Liver (tissue), 3 donors: ENCODE data around the gene NOC4L.

Source experiments
- FOXA1 ChIP-seq: IDR thresholded peaks from 2 replicates; pipeline ENCODE4 v1.6.1; 2016; ENCODE audit warnings: antibody characterized with exemption
- FOXA2 ChIP-seq: IDR thresholded peaks from 2 replicates; pipeline ENCODE4 v1.6.1; 2016; ENCODE audit warnings: antibody characterized with exemption
- GABPA ChIP-seq, 2 donors: IDR thresholded peaks in 1 of 2; conservative IDR thresholded peaks in 1 of 2; 2 replicates each; pipeline ENCODE4 v1.6.1; 2016; ENCODE audit warnings: antibody characterized with exemption in 2 of 2, mild to moderate bottlenecking in 1 of 2, moderate library complexity in 1 of 2
- HNF4A ChIP-seq, 2 donors: conservative IDR thresholded peaks; 2 replicates each; pipeline ENCODE4 v1.6.1; 2016; ENCODE audit warnings: antibody characterized with exemption in 2 of 2, mild to moderate bottlenecking in 2 of 2
- RAD21 ChIP-seq, 2 donors: IDR thresholded peaks; 2 replicates each; pipeline ENCODE4 v1.6.1; 2016; ENCODE audit warnings: antibody characterized with exemption in 2 of 2, mild to moderate bottlenecking in 2 of 2
- REST ChIP-seq: IDR thresholded peaks from 2 replicates; pipeline ENCODE4 v1.6.1; 2016; ENCODE audit warnings: antibody characterized with exemption, mild to moderate bottlenecking
- SP1 ChIP-seq: IDR thresholded peaks from 2 replicates; pipeline ENCODE4 v1.6.1; 2018; ENCODE audit warnings: antibody characterized with exemption, mild to moderate bottlenecking
- TAF1 ChIP-seq: conservative IDR thresholded peaks from 2 replicates; pipeline ENCODE4 v1.6.1; 2016; ENCODE audit warnings: antibody characterized with exemption, mild to moderate bottlenecking
- YY1 ChIP-seq: IDR thresholded peaks from 2 replicates; pipeline ENCODE4 v1.6.1; 2016; ENCODE audit warnings: antibody characterized with exemption, mild to moderate bottlenecking
- TF ChIP-seq, protein P1 (sequence below): IDR thresholded peaks from 2 replicates; pipeline ENCODE4 v1.6.1; 2016; ENCODE audit warnings: antibody characterized with exemption
- TF ChIP-seq, protein P2 (sequence below): fragments of 150-350 bp; IDR thresholded peaks from 2 replicates; pipeline ENCODE4 v1.5.1; 2017; ENCODE audit warnings: improper control_type of control experiment, low read depth, low read length; ENCODE audit not compliant: missing input control
- TF ChIP-seq, protein P3 (sequence below): IDR thresholded peaks from 2 replicates; pipeline ENCODE4 v1.6.1; 2016; ENCODE audit warnings: antibody characterized with exemption
- donor health status: healthy.
- donor health status: healthy.

- TF ChIP-seq, protein P1, sequence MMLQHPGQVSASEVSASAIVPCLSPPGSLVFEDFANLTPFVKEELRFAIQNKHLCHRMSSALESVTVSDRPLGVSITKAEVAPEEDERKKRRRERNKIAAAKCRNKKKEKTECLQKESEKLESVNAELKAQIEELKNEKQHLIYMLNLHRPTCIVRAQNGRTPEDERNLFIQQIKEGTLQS, result no peak
- TF ChIP-seq, protein P2, sequence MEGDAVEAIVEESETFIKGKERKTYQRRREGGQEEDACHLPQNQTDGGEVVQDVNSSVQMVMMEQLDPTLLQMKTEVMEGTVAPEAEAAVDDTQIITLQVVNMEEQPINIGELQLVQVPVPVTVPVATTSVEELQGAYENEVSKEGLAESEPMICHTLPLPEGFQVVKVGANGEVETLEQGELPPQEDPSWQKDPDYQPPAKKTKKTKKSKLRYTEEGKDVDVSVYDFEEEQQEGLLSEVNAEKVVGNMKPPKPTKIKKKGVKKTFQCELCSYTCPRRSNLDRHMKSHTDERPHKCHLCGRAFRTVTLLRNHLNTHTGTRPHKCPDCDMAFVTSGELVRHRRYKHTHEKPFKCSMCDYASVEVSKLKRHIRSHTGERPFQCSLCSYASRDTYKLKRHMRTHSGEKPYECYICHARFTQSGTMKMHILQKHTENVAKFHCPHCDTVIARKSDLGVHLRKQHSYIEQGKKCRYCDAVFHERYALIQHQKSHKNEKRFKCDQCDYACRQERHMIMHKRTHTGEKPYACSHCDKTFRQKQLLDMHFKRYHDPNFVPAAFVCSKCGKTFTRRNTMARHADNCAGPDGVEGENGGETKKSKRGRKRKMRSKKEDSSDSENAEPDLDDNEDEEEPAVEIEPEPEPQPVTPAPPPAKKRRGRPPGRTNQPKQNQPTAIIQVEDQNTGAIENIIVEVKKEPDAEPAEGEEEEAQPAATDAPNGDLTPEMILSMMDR, result no peak
- TF ChIP-seq REST (no peak), FOXA2 (no peak), HNF4A (conservative IDR thresholded peaks at IDR 0.05) (no peak), GABPA (IDR thresholded peaks at IDR 0.05 in 1 of 2, conservative IDR thresholded peaks at IDR 0.05 in 1 of 2) (no peak), TAF1 (no peak), FOXA1 (no peak), SP1 (no peak), RAD21 (IDR thresholded peaks at IDR 0.05) (no peak), YY1 (no peak)
- TF ChIP-seq, protein P3, sequence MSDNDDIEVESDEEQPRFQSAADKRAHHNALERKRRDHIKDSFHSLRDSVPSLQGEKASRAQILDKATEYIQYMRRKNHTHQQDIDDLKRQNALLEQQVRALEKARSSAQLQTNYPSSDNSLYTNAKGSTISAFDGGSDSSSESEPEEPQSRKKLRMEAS, result no peak
These were observed 13.0 kb upstream of the NOC4L start for GRCh38 chr12:132131229-132131628.
